Natural killer cell (primary cell): ENCODE measurements around the gene DOHH. TPM values are rescaled to one million over a fixed set of nuclear protein-coding genes. Genes with fewer than 3 reads are reported as not detected.

Experiments
- ATAC-seq, 3 donors: fragments of 150-1000 bp in 2 of 3; fragments of 200-7000 bp in 1 of 3; cut with Tn5 transposase; 1 replicate in 1 of 3; 2 replicates in 2 of 3; pipeline ENCODE4 v1.10.0; 2021; ENCODE audit warnings: mild to moderate bottlenecking in 2 of 3, moderate library complexity in 2 of 3
- DNase-seq, 2 donors: peaks; one replicate each; pipeline versions ENCODE4 v3.0.0 to v3.0.0-alpha.2; 2013 to 2021; ENCODE audit warnings: mixed read lengths in 1 of 2
- H3K27ac ChIP-seq: one replicate; pipeline ENCODE4 v1.5.1; 2013; ENCODE audit warnings: mild to moderate bottlenecking, low read length
- H3K27me3 ChIP-seq: one replicate; pipeline ENCODE4 v1.6.1; 2013; ENCODE audit warnings: low read length; ENCODE audit not compliant: control insufficient read depth, insufficient read depth
- H3K36me3 ChIP-seq: one replicate; pipeline ENCODE4 v1.6.1; 2013; ENCODE audit warnings: low read length; ENCODE audit not compliant: control insufficient read depth, insufficient read depth
- H3K4me1 ChIP-seq: one replicate; pipeline ENCODE4 v1.6.1; 2013; ENCODE audit warnings: low read length; ENCODE audit not compliant: control insufficient read depth, insufficient read depth
- H3K4me3 ChIP-seq: one replicate; pipeline ENCODE4 v1.5.1; 2013; ENCODE audit warnings: low read length
- H3K9me3 ChIP-seq: one replicate; pipeline ENCODE4 v1.6.1; 2013; ENCODE audit warnings: low read length; ENCODE audit not compliant: control insufficient read depth, insufficient read depth
- H3K27ac Mint-ChIP-seq, 2 donors: one replicate each; pipeline ENCODE4 v1.8.0; 2022; ENCODE audit warnings: mild to moderate bottlenecking in 2 of 2, mixed read lengths in 2 of 2, moderate library complexity in 1 of 2
- H3K27me3 Mint-ChIP-seq, 2 donors: one replicate each; pipeline ENCODE4 v1.8.0; 2022; ENCODE audit warnings: low read depth in 2 of 2, mixed read lengths in 2 of 2
- H3K36me3 Mint-ChIP-seq: one replicate; pipeline ENCODE4 v1.8.0; 2022; ENCODE audit warnings: mixed read lengths
- H3K4me1 Mint-ChIP-seq, 2 donors: one replicate each; pipeline ENCODE4 v1.8.0; 2022; ENCODE audit warnings: mixed read lengths in 2 of 2
- H3K4me3 Mint-ChIP-seq: one replicate; pipeline ENCODE4 v1.8.0; 2022; ENCODE audit warnings: mild to moderate bottlenecking, moderate library complexity, mixed read lengths
- H3K9me3 Mint-ChIP-seq, 2 donors: one replicate each; pipeline ENCODE4 v1.8.0; 2022; ENCODE audit warnings: mixed read lengths in 2 of 2
- CTCF ChIP-seq: fragments of 200-600 bp; IDR thresholded peaks from one replicate; pipeline ENCODE4 v1.8.0; 2022; ENCODE audit warnings: antibody characterized with exemption
- WGBS: methylation state at CpG from one replicate; pipeline ENCODE4 v1.1.7; 2013; ENCODE audit warnings: missing lambda C conversion rate; ENCODE audit not compliant: insufficient coverage; 5-methylcytosine and 5-hydroxymethylcytosine counted together
- intact Hi-C: fragments of 100-400 bp; cut with micrococcal nuclease; formaldehyde crosslinking; loops from one replicate; pipeline ENCODE4 v1.14.2; 2022
- total RNA-seq, 4 donors: library from RNA; stranded (reverse); fragments of 120-200 nt in 1 of 4; gene quantifications; one replicate each; pipeline versions ENCODE4 v1.2.3 to v1.2.4, GENCODE V29; 2013 to 2022

Gene DOHH
- total RNA-seq, 3 donors from 2014 or later (not counting 1 experiment from before 2014, with no cell fraction given): 4.5 to 5.9 (median 4.6) TPM

DNA sequence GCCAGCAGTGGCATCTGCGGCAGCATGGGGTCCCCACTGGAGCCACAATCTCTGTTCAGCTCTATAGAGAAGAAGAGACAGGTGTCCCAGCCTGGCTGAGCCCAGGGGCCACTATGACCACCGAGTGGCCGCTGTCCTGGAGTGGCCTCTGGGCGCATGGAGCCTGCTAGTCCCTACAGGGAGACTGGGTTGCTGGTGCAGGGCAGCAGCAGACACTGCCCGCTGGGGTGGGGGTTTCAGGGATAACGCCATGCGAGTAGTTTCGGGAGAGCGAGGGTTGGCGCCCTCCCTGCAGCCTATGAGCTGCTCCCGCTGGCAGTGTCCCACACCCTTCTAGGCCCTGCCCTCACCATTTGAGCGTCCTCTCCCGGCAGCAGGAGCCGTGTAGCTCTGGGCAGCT, 27.6 kb upstream of the DOHH start:
- Mint-ChIP-seq H3K4me1 (peaks cover 0 to 4% of the 10 kb centered on the region in 2 donors), H3K9me3 (no peaks in the 10 kb centered on the region), H3K27me3 (no peaks in the 10 kb centered on the region), H3K4me3 (no peak overlapping the region), H3K27ac (no peak overlapping the region), H3K36me3 (no peaks in the 10 kb centered on the region)
- Histone ChIP-seq H3K36me3 (peaks cover 61% of the 10 kb centered on the region), H3K4me1 (no peaks in the 10 kb centered on the region), H3K9me3 (no peaks in the 10 kb centered on the region), H3K27ac (no peak overlapping the region), H3K27me3 (no peaks in the 10 kb centered on the region), H3K4me3 (no peak overlapping the region)
- DNase-seq: no peak
- 99% methylated on average over 14 of the region's 14 CpGs for WGBS
- intact Hi-C loops: no loop called here
- no peak for ATAC-seq
- TF ChIP-seq CTCF: no peak

DNA sequence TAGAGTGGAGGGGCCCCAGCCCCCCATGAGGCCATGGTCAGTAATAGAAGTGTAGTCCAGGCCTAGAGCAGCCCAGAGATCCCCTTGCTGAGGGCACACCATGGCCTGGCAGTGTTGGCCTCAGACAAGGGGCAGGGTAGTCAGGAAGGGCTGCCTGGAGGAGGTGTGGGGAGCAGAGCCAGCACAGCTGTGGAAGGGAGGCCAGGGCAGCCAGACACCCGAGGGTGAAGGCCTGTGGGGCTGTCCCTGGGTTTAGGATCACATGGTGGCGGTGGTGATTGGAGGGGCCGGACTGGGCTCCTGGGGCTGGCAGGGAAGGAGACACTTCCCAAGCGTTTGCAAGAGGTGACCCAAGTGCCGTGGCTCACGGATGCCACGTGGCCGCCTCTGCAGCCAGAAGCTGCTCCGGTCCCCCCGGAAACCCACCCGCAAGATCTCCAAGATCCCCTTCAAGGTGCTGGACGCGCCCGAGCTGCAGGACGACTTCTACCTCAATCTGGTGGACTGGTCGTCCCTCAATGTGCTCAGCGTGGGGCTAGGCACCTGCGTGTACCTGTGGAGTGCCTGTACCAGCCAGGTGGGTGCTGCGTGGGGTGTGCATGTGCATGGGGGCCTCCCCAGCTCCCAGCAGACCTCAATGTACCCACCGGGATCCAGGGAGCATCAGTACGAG, 26.9 kb upstream of the DOHH start:
- TF ChIP-seq CTCF: no peak
- Mint-ChIP-seq H3K27me3 (no peaks in the 10 kb centered on the region), H3K4me1 (peaks cover under 1 to 4% of the 10 kb centered on the region in 2 donors), H3K27ac (no peak overlapping the region), H3K9me3 (no peaks in the 10 kb centered on the region), H3K36me3 (no peaks in the 10 kb centered on the region), H3K4me3 (no peak overlapping the region)
- WGBS: 96% methylated on average over 21 of the region's 21 CpGs
- H3K27me3 ChIP-seq: no peaks in the 10 kb centered on the region
- no peak overlapping the region for H3K4me3 ChIP-seq
- no peak for DNase-seq
- intact Hi-C loops: no loop called here
- H3K27ac ChIP-seq: no peak overlapping the region
- H3K36me3 ChIP-seq: peaks cover 59% of the 10 kb centered on the region
- no peak for ATAC-seq
- H3K4me1 ChIP-seq: no peaks in the 10 kb centered on the region
- no peaks in the 10 kb centered on the region for H3K9me3 ChIP-seq

GRCh38 chr19:3526507-3527237, 26.2 kb upstream of the DOHH start:
- no peaks in the 10 kb centered on the region for H3K9me3 Mint-ChIP-seq
- H3K27ac Mint-ChIP-seq: no peak overlapping the region
- TF ChIP-seq CTCF: no peak
- Histone ChIP-seq H3K27me3 (no peaks in the 10 kb centered on the region), H3K27ac (no peak overlapping the region), H3K36me3 (peaks cover 56% of the 10 kb centered on the region), H3K4me3 (no peak overlapping the region), H3K4me1 (no peaks in the 10 kb centered on the region), H3K9me3 (no peaks in the 10 kb centered on the region)
- H3K36me3 Mint-ChIP-seq: no peaks in the 10 kb centered on the region
- H3K4me3 Mint-ChIP-seq: no peak overlapping the region
- intact Hi-C loops: no loop called here
- whole genome bisulfite sequencing: 97% methylated on average over 28 of the region's 28 CpGs
- DNase-seq: no peak
- H3K27me3 Mint-ChIP-seq: no peaks in the 10 kb centered on the region
- H3K4me1 Mint-ChIP-seq: peaks cover 5 to 8% of the 10 kb centered on the region in 2 donors
- no peak for ATAC-seq
